ENCODE results near the gene AGK. TPM values are rescaled to one million over a fixed set of nuclear protein-coding genes. Genes with fewer than 3 reads are reported as not detected.

The AGK gene
- total RNA-seq, 1 donor from 2014 or later, result 27.8 TPM

DNA sequence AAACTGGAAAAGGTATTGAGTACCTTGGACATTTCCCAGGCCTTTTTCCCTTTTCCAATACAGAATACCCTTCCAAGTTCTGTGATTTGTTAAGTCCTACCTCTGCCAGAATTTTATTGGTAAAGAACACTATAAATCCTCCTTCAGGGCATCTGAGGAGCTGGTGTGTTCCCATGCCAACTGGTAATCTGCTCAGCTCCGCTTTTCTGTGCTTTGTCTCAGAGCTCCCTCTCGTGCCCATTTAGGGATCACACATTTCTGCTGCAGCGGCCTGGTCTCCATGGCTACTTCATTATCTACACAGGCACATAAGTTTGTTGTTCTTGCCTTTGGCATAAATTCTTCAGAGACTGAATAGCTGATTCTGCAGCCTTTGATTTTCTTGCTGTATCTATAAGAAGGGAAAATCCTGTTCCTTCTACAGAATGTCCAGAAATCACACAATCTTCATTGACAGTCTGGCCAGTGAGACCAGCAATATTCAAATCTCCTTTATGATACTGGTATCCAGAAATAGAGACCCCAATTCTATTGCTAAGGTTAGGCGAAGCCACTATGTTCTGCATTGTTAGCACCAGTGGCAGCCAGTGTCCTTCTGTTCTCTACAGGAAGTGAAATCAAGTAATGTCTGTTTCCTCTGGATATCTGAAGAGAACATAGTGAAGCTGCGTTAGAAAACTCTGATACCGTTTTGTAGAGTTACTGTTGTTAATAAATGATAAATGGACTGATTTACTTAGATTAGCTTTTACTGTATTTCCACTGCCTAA is 98.8 kb downstream of the AGK start:
- Mint-ChIP-seq H3K4me3 (ENCODE audit: unreplicated experiment) (no peak overlapping the region), H3K27me3 (ENCODE audit: unreplicated experiment) (no peaks in the 10 kb centered on the region), H3K9me3 (ENCODE audit: unreplicated experiment) (no peaks in the 10 kb centered on the region), H3K36me3 (ENCODE audit: unreplicated experiment) (peaks cover 10% of the 10 kb centered on the region), H3K4me1 (ENCODE audit: unreplicated experiment) (peaks cover 14% of the 10 kb centered on the region), H3K27ac (ENCODE audit: unreplicated experiment) (peak overlapping the region; percentile 85)
- TF ChIP-seq, protein P1, sequence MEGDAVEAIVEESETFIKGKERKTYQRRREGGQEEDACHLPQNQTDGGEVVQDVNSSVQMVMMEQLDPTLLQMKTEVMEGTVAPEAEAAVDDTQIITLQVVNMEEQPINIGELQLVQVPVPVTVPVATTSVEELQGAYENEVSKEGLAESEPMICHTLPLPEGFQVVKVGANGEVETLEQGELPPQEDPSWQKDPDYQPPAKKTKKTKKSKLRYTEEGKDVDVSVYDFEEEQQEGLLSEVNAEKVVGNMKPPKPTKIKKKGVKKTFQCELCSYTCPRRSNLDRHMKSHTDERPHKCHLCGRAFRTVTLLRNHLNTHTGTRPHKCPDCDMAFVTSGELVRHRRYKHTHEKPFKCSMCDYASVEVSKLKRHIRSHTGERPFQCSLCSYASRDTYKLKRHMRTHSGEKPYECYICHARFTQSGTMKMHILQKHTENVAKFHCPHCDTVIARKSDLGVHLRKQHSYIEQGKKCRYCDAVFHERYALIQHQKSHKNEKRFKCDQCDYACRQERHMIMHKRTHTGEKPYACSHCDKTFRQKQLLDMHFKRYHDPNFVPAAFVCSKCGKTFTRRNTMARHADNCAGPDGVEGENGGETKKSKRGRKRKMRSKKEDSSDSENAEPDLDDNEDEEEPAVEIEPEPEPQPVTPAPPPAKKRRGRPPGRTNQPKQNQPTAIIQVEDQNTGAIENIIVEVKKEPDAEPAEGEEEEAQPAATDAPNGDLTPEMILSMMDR (IDR thresholded peaks at IDR 0.05), result peak; percentile 89
- DNase-seq (ENCODE audit: extremely low spot score, unreplicated experiment), result no peak

DNA sequence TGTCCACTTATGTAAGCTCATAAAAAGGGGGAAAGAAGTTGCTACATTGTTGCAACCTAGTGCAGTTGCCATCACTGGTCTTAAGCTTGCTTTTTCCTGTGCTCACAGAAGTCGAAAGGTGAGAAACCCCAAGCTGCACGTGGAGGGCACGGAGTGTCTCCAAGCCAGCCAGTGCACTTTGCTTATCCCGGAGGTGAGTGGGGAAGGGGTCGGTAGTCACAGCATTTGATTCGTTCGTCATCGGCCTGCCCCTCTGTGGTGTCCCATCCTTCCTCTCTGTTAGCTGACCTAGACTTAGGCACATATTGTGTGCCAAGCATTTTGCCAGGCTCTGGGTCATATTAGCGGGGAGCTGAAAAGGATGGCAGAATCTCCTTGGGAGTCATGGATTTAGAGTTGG is 100.2 kb downstream of the AGK start:
- Mint-ChIP-seq H3K9me3 (ENCODE audit: unreplicated experiment) (no peaks in the 10 kb centered on the region), H3K36me3 (ENCODE audit: unreplicated experiment) (peaks cover 10% of the 10 kb centered on the region), H3K4me3 (ENCODE audit: unreplicated experiment) (no peak overlapping the region), H3K27me3 (ENCODE audit: unreplicated experiment) (no peaks in the 10 kb centered on the region), H3K4me1 (ENCODE audit: unreplicated experiment) (peaks cover 14% of the 10 kb centered on the region), H3K27ac (ENCODE audit: unreplicated experiment) (peak overlapping the region; percentile 14)
- TF ChIP-seq, protein P1 (IDR thresholded peaks at IDR 0.05), result no peak
- no peak for DNase-seq (ENCODE audit: extremely low spot score, unreplicated experiment)

DNA sequence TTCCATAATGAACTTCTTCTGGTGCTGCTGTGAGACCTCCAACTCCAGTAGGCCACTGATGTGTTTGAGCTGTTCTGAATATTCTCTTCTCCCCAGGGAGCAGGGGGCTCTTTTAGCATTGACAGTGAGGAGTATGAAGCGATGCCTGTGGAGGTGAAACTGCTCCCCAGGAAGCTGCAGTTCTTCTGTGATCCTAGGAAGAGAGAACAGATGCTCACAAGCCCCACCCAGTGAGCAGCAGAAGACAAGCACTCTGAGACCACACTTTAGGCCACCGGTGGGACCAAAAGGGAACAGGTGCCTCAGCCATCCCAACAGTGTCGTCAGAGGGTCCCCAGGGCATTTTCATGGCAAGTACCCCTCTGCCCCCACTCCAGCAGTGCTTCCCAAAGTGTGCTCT is 101.5 kb downstream of the AGK start:
- Mint-ChIP-seq H3K4me3 (ENCODE audit: unreplicated experiment) (no peak overlapping the region), H3K36me3 (ENCODE audit: unreplicated experiment) (peaks cover 10% of the 10 kb centered on the region), H3K27ac (ENCODE audit: unreplicated experiment) (no peak overlapping the region), H3K27me3 (ENCODE audit: unreplicated experiment) (no peaks in the 10 kb centered on the region), H3K4me1 (ENCODE audit: unreplicated experiment) (peaks cover 14% of the 10 kb centered on the region), H3K9me3 (ENCODE audit: unreplicated experiment) (no peaks in the 10 kb centered on the region)
- TF ChIP-seq, protein P1 (IDR thresholded peaks at IDR 0.05), result no peak
- DNase-seq (ENCODE audit: extremely low spot score, unreplicated experiment), result no peak

DNA sequence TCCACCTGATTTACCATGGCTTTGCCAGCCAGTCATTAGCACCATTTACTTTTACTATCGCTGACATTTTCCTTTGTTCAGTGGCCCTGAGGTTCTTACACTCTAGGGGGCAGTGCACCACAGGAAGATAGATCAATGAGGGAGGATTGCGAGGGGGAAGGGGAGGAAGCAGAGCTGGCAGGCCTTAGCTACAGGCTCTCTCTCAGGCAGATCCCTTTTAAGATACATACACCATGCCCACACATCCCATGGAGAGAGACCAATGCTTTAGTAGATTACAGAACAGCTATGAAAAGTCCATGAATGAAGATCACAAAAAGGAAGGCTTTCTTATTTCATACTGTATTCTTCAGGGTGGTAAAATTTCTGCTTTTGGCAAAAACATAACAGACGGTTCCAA is 103.3 kb downstream of the AGK start:
- Mint-ChIP-seq H3K27ac (ENCODE audit: unreplicated experiment) (peak overlapping the region; percentile 72), H3K36me3 (ENCODE audit: unreplicated experiment) (peaks cover 10% of the 10 kb centered on the region), H3K27me3 (ENCODE audit: unreplicated experiment) (no peaks in the 10 kb centered on the region), H3K4me3 (ENCODE audit: unreplicated experiment) (no peak overlapping the region), H3K4me1 (ENCODE audit: unreplicated experiment) (peaks cover 13% of the 10 kb centered on the region), H3K9me3 (ENCODE audit: unreplicated experiment) (no peaks in the 10 kb centered on the region)
- DNase-seq (ENCODE audit: extremely low spot score, unreplicated experiment), result no peak
- TF ChIP-seq, protein P1 (IDR thresholded peaks at IDR 0.05), result peak; percentile 68

DNA sequence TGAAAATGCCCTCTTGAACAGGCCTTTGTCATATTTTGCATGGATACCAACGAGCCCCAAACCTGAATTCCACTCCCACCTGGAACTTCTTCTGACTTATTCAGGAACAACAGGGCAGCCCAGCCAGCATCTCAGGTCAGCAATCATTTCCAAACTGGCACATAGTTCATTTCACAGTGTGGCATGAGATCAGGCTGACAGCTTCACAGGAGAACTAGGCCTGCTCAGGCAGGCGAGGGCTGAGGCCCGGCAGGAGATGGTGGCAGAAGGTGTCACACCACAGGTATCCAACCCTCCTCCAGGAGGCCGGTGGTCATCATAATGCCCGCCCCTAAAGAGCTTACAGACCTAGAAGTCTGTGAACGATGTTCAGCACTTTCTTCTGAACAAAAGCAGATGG is 108.3 kb downstream of the AGK start:
- DNase-seq (ENCODE audit: extremely low spot score, unreplicated experiment), result no peak
- Mint-ChIP-seq H3K9me3 (ENCODE audit: unreplicated experiment) (no peaks in the 10 kb centered on the region), H3K27ac (ENCODE audit: unreplicated experiment) (no peak overlapping the region), H3K4me1 (ENCODE audit: unreplicated experiment) (peaks cover 2% of the 10 kb centered on the region), H3K4me3 (ENCODE audit: unreplicated experiment) (no peak overlapping the region), H3K36me3 (ENCODE audit: unreplicated experiment) (peaks cover 27% of the 10 kb centered on the region), H3K27me3 (ENCODE audit: unreplicated experiment) (no peaks in the 10 kb centered on the region)
- TF ChIP-seq, protein P1 (IDR thresholded peaks at IDR 0.05), result no peak

Data from osteocyte (in vitro differentiated cells).